GM18517 (cell line): Measurements from ENCODE around the gene MYBPC2.
"Not testable (repeated sequence)": the region's sequence is repeated elsewhere in the genome, so short reads cannot be mapped to it uniquely, and the experiment has no call there.

Experiments
- ATAC-seq: cut with Tn5 transposase; IDR thresholded peaks from one replicate; pipeline ENCODE4 v1.9.1; 2021; ENCODE audit warnings: mild to moderate bottlenecking, moderate library complexity; ENCODE audit not compliant: unreplicated experiment

Gene MYBPC2

GRCh38 chr19:50432221-50433028 lies at the start of gene MYBPC2:
TSS of gene MYBPC2 (plus strand) at chr19:50432892. CDS start at chr19:50432954, 62 bp downstream.
- no peak for ATAC-seq

GRCh38 chr19:50383001-50383851 lies 49.5 kb upstream of the MYBPC2 start:
- no peak for ATAC-seq

DNA sequence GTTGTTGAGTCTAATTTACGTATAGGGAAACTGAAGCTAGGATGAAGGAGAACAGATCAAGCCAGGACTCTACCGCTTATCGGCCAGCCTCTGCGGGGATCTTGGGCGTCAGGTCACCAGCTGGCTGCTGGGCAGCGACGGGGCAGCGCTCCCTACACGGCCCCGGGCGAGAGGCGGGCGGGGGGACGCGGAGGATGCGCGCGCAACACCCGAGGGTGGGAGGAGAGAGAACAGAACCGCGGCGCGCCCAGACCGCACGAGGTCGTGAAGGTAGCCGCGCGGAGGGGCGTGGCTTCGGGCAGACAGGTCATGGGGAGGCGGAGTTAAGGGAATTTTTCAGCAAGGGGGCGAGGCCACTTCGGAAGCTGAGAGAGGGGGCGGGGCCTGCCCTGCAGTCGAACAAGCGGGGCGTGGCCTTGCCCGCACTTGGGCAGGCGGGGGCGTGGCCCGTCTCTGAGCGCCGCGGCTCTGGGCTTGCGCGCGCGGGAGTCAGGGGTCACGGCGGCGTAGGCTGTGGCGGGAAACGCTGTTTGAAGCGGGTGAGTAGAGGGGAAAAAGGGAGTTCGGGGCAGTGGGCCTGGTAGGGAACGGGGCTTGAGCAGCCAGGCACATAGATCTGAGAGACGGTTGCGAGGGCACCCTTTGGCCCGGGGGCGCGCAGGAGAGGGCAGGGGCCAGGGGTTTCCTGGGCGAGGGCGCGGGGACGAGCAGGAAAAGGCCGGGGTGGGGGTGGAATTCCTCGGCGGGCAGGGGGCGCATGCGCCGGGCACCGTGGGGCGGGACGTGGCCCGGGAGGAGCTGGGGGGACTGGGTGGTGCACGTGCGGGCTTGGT lies 48.6 kb upstream of the MYBPC2 start, which contains the start of gene POLD1:
Gene POLD1, plus strand, starts transcription at position 496 of the 833 bp plus-strand sequence. CDS start 14,505 bp downstream, outside the sequence.
- ATAC-seq = peak; percentile 88

DNA sequence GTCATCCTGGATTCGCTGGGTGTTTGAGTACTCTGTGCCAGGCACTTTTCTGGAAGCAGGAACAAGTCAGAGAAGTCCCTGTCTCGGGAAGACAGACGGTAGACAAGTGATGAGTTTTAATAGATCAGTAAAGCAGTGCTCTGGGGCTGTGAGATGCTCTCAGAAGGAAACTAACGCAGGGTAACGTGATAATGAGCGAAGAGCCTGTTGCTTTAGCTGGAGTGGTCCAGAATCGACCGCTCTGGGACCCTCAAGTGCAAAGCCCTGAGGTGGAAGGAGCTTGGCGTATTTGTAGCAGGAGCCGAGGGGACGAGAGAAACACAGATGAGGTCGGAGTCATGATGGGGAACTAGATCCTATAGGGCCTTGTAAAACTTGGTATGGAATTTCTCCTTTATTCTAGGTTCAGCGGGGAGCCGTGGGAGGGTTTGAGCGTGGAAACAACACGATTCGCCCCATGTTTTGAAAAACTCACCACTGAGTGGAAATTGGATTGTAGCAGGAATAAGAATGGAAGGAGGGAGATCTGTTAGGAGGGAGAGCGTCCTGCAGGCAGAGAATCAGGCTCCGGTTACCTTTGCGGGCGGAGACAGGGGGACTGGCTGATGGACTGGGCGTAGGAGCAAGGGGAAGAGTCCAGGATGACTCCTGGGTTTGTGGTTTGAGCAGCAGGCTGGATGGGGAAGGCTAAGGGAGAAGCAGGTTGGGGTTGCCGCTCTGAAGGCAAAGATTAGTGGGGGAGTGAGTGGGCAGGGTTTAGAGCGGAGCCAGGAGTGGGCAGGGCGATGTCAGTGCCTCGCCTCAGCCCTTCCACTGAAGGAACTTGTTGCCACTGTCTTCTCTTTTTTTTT lies 47.8 kb upstream of the MYBPC2 start:
- ATAC-seq = no peak

GRCh38 chr19:50387176-50387867 lies 45.4 kb upstream of the MYBPC2 start:
- no peak for ATAC-seq

DNA sequence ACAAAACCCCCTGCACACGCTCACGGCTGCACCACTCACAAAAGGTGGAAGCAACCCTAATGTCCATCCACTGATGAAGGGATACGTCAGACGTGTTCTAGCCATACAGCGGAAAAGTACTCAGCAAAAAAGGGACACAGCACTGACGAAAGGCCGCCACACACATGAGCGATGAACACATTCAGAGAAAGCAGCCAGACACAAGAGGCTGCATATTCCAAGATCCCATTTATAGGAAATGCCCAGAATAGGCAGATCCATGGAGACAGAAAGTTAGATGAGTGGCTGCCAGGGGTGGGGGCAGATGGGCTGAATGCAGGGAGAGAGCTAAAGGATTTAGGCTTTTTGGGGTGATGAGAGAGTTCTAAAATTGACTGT lies 44.8 kb upstream of the MYBPC2 start:
- no peak for ATAC-seq

GRCh38 chr19:50390295-50390694 lies 42.4 kb upstream of the MYBPC2 start:
- ATAC-seq = not testable (repeated sequence)

GRCh38 chr19:50390952-50391351 lies 41.7 kb upstream of the MYBPC2 start:
- not testable (repeated sequence) for ATAC-seq

GRCh38 chr19:50392759-50393158 lies 39.9 kb upstream of the MYBPC2 start:
- ATAC-seq = no peak

GRCh38 chr19:50393589-50393988 lies 39.1 kb upstream of the MYBPC2 start:
- ATAC-seq = no peak

DNA sequence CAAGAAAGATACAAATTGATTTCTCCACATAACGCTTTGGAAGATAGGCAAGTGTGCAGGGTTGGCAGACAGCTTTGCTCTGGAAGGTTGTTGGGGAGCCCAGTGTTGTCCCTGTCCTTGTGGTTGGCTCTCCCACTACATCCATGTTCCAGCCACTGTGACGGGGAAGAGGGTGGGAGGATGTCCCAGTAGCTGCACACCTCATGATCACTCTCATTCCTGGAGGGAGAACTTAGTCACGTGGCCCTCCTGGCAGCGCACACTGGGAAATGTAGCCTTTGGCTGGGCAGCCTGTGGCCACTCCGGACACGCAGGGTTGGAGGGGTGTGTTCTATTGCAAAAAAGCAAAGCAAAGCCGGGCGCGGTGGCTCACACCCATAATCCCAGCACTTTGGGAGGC lies 38.7 kb upstream of the MYBPC2 start:
- ATAC-seq = no peak

DNA sequence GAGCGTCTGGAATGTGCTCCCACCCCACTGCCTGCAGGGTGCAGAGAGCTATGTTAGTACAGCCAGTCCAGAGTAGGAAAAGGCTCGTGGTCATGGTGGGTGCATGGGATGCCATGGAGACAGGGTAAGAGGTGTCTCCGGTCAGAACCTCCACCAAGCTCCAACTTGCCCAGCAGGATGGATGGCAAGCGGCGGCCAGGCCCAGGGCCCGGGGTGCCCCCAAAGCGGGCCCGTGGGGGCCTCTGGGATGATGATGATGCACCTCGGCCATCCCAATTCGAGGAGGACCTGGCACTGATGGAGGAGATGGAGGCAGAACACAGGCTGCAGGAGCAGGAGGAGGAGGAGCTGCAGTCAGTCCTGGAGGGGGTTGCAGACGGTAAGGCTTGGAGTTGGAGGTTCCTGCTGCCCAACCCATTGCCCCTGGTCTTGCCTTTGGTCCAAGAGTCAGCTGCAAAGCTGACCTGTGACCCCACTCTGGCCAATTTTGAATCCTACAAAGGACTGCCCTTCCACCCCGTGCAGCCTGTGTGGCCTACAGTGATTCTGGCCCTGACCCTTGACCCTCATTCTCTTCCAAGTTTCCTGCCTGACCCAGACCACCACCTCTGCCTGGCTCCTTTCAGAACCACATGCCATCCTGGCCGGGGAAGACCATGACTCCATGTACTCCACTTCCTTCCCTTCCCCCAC lies 33.9 kb upstream of the MYBPC2 start:
- ATAC-seq = no peak

DNA sequence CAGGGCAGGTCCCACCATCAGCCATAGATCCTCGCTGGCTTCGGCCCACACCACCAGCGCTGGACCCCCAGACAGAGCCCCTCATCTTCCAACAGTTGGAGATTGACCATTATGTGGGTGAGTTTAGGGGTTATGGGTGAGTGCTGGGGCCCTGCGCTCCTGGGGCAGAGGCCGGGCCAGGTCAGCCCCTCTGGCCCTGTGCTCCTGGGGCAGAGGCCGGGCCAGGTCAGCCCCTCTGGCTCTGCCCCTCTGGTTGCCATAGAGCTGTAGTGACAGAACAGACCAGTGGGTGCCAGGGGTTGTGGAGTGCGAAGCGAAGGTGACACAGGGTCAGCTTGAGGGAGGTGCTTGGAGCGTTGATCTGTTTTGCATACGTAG lies 33.3 kb upstream of the MYBPC2 start:
- no peak for ATAC-seq

GRCh38 chr19:50401605-50402450 lies 30.9 kb upstream of the MYBPC2 start:
- no peak for ATAC-seq

GRCh38 chr19:50402544-50403301 lies 30.0 kb upstream of the MYBPC2 start:
- ATAC-seq = no peak

DNA sequence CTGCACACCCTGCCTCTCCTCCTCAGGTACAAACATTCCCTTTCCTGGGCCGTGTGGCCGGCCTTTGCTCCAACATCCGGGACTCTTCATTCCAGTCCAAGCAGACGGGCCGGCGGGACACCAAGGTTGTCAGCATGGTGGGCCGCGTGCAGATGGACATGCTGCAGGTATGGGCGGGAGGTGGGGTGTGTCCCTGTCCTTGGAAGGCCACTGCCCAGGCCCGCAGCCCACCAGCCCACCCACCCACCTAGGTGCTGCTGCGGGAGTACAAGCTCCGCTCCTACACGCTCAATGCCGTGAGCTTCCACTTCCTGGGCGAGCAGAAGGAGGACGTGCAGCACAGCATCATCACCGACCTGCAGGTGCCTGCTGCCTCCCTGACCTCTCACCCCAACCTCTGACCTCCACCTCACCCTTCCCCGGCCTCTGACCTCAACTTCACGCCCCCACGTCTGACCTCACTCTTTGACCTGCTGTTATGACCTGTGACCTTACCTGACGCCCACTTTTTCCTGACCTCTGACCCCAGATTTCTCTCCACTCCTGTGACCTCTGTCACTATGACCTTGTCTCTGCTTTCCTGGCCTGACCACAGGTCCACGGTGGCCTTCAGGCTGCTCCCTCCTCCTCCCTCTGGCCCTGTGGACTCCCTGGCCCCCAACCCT lies 26.4 kb upstream of the MYBPC2 start:
- no peak for ATAC-seq

DNA sequence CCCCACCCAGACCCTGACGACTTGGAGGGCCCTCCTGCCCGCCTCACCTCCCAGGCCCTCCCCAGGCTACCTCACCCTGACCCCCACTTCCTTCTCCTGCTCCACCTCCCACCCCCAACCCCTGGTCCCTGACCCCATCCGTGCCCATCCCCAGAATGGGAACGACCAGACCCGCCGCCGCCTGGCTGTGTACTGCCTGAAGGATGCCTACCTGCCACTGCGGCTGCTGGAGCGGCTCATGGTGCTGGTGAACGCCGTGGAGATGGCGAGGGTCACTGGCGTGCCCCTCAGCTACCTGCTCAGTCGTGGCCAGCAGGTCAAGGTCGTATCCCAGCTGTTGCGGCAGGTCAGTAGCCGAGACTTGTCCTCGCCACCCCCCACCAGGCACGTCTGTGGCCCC lies 25.9 kb upstream of the MYBPC2 start:
- ATAC-seq = no peak
